Measurements from ENCODE around the gene GNAS.

The GNAS gene

GRCh38 chr20:58870293-58871014, 17.9 kb downstream of the GNAS start:
- TF ChIP-seq CTCF (IDR thresholded peaks at IDR 0.05; ENCODE audit: low read length, missing control alignments): peak; percentile 97
- DNase-seq (ENCODE audit: low read depth): peak; percentile 67
- H3K4me3 ChIP-seq (replicated peaks; ENCODE audit: low read depth, low read length): no peak overlapping the region

- no peak overlapping the region for H3K4me3 ChIP-seq (replicated peaks; ENCODE audit: low read depth, low read length)
- no peak for DNase-seq (ENCODE audit: low read depth)
- no peak for TF ChIP-seq CTCF (IDR thresholded peaks at IDR 0.05; ENCODE audit: low read length, missing control alignments)
Observed at GRCh38 chr20:58871533-58872102, 19.1 kb downstream of the GNAS start.

GRCh38 chr20:58874469-58874868, 22.0 kb downstream of the GNAS start:
- no peak overlapping the region for H3K4me3 ChIP-seq (replicated peaks; ENCODE audit: low read depth, low read length)
- DNase-seq (ENCODE audit: low read depth): no peak
- no peak for TF ChIP-seq CTCF (IDR thresholded peaks at IDR 0.05; ENCODE audit: low read length, missing control alignments)

- no peak for TF ChIP-seq CTCF (IDR thresholded peaks at IDR 0.05; ENCODE audit: low read length, missing control alignments)
- H3K4me3 ChIP-seq (replicated peaks; ENCODE audit: low read depth, low read length): no peak overlapping the region
- DNase-seq (ENCODE audit: low read depth): no peak
Observed at GRCh38 chr20:58875111-58875510, 22.6 kb downstream of the GNAS start.

- no peak overlapping the region for H3K4me3 ChIP-seq (replicated peaks; ENCODE audit: low read depth, low read length)
- TF ChIP-seq CTCF (IDR thresholded peaks at IDR 0.05; ENCODE audit: low read length, missing control alignments): no peak
- no peak for DNase-seq (ENCODE audit: low read depth)
Observed at GRCh38 chr20:58875541-58876134, 23.1 kb downstream of the GNAS start.

- no peak for TF ChIP-seq CTCF (IDR thresholded peaks at IDR 0.05; ENCODE audit: low read length, missing control alignments)
- no peak for DNase-seq (ENCODE audit: low read depth)
- H3K4me3 ChIP-seq (replicated peaks; ENCODE audit: low read depth, low read length): no peak overlapping the region
Observed at GRCh38 chr20:58876437-58876836, 23.9 kb downstream of the GNAS start.

All from fibroblast of pulmonary artery (primary cell).